Occipital lobe (tissue), 2 donors: ENCODE data around the gene RASGEF1C. TPM values are rescaled to one million over a fixed set of nuclear protein-coding genes. Genes with fewer than 3 reads are reported as not detected.

Experiments
- DNase-seq: peaks from one replicate; lab custom pipeline; 2025; lab: John Stamatoyannopoulos, UW
- total RNA-seq: library from RNA; depleted of rRNA; stranded (reverse); fragments of >200 nt; gene quantifications from one replicate; pipeline ENCODE4 v1.2.3, GENCODE V29; 2014

The RASGEF1C gene
- total RNA-seq, 1 donor from 2014 or later, result 12.8 TPM

GRCh38 chr5:180059326-180059725 lies 149.7 kb downstream of the RASGEF1C start:
- DNase-seq, result no peak

- DNase-seq, result no peak
Measured at GRCh38 chr5:180056153-180056552, 152.9 kb downstream of the RASGEF1C start.

GRCh38 chr5:180054226-180054625 lies 154.8 kb downstream of the RASGEF1C start:
- no peak for DNase-seq

- DNase-seq, result no peak
Measured at GRCh38 chr5:180053061-180053602, 155.9 kb downstream of the RASGEF1C start.

- DNase-seq, result no peak
Measured at GRCh38 chr5:180052211-180052818, 156.7 kb downstream of the RASGEF1C start.

Other genes starting within 250 kb of the RASGEF1C start
- 78.0 TPM for gene RNF130, start 137.5 kb downstream of the RASGEF1C start, total RNA-seq
- gene MAPK9, start 82.9 kb upstream of the RASGEF1C start, total RNA-seq, result 90.8 TPM
- gene GFPT2, start 144.1 kb upstream of the RASGEF1C start, total RNA-seq, result 11.4 TPM